IMR-90 (cell line): ENCODE data around the gene NF1. TPM values are rescaled to one million over a fixed set of nuclear protein-coding genes. Genes with fewer than 3 reads are reported as not detected.

Experiments used
- ATAC-seq: fragments of 200-7000 bp; cut with Tn5 transposase; 2 replicates; pipeline ENCODE4 v1.9.1; 2020; ENCODE audit warnings: low read depth, mild to moderate bottlenecking, moderate library complexity
- BruUV-seq: library from RNA; stranded (reverse); fragments of 400-500 nt; replicated peaks from 2 replicates; lab custom pipeline; 2021; lab: Mats Ljungman, UMichigan
- CTCF ChIA-PET: fragments of 300-600 bp; formaldehyde crosslinking; extraction: SDS; loops from one replicate; lab custom pipeline; 2021; ENCODE audit warnings: antibody characterized with exemption; lab: Yijun Ruan, JAX
- POLR2A ChIA-PET: fragments of 300-600 bp; sonication (Branson Sonifier 250); formaldehyde crosslinking; loops from one replicate; lab custom pipeline; 2022; ENCODE audit warnings: antibody characterized with exemption; ENCODE audit not compliant: unreplicated experiment; lab: Charles Lee
- DNase-seq: peaks from one replicate; pipeline ENCODE4 v3.0.0; 2013
- H2AFZ ChIP-seq: replicated peaks from 2 replicates; pipeline ENCODE3; 2013; ENCODE audit warnings: low read length, mild to moderate bottlenecking; ENCODE audit not compliant: poor library complexity
- H2AK5ac ChIP-seq: 2 replicates; pipeline ENCODE4 v1.6.1; 2013; ENCODE audit warnings: low read depth, low read length, inconsistent platforms
- H2AK9ac ChIP-seq: replicated peaks from 2 replicates; pipeline ENCODE3; 2013; ENCODE audit warnings: mild to moderate bottlenecking, low read depth, low read length, moderate library complexity; ENCODE audit not compliant: poor library complexity
- H2BK120ac ChIP-seq: 2 replicates; pipeline ENCODE4 v1.6.1; 2013; ENCODE audit warnings: low read depth, low read length, inconsistent platforms
- H2BK15ac ChIP-seq: 3 replicates; pipeline ENCODE4 v1.6.1; 2013; ENCODE audit warnings: low read depth, low read length, inconsistent platforms
- H2BK20ac ChIP-seq: 2 replicates; pipeline ENCODE4 v1.6.1; 2013; ENCODE audit warnings: low read depth, mild to moderate bottlenecking, inconsistent platforms, low read length, moderate library complexity
- H2BK5ac ChIP-seq: 2 replicates; pipeline ENCODE4 v1.6.1; 2013; ENCODE audit warnings: mild to moderate bottlenecking, low read depth, low read length, inconsistent platforms; ENCODE audit not compliant: poor library complexity, severe bottlenecking
- H3K14ac ChIP-seq: replicated peaks from 2 replicates; pipeline ENCODE4 v1.6.1; 2013; ENCODE audit warnings: low read depth, low read length, inconsistent platforms
- H3K18ac ChIP-seq: 2 replicates; pipeline ENCODE4 v1.6.1; 2013; ENCODE audit warnings: low read depth, low read length, control low read depth
- H3K23ac ChIP-seq: 2 replicates; pipeline ENCODE4 v1.6.1; 2013; ENCODE audit warnings: low read depth, low read length, inconsistent platforms
- H3K27ac ChIP-seq: 2 replicates; pipeline ENCODE4 v1.5.1; 2013; ENCODE audit warnings: mild to moderate bottlenecking, control low read depth, low read length; ENCODE audit not compliant: insufficient read depth
- H3K27me3 ChIP-seq: 2 replicates; pipeline ENCODE4 v1.6.1; 2013; ENCODE audit warnings: low read length; ENCODE audit not compliant: control insufficient read depth, insufficient read depth
- H3K36me3 ChIP-seq: 2 replicates; pipeline ENCODE4 v1.6.1; 2013; ENCODE audit warnings: low read length, mixed read lengths; ENCODE audit not compliant: control insufficient read depth, insufficient read depth
- H3K4ac ChIP-seq: 2 replicates; pipeline ENCODE4 v1.6.1; 2013; ENCODE audit warnings: low read depth, low read length, inconsistent platforms
- H3K4me1 ChIP-seq: 2 replicates; pipeline ENCODE4 v1.6.1; 2013; ENCODE audit warnings: low read length, mixed read lengths; ENCODE audit not compliant: control insufficient read depth, insufficient read depth
- H3K4me2 ChIP-seq: 2 replicates; pipeline ENCODE4 v1.6.1; 2013; ENCODE audit warnings: low read depth, mild to moderate bottlenecking, control low read depth, low read length, moderate library complexity
- H3K4me3 ChIP-seq: 2 replicates; pipeline ENCODE4 v1.5.1; 2013; ENCODE audit warnings: low read depth, mild to moderate bottlenecking, control low read depth, low read length, moderate library complexity; ENCODE audit not compliant: insufficient read depth
- H3K56ac ChIP-seq: 2 replicates; pipeline ENCODE4 v1.6.1; 2013; ENCODE audit warnings: low read length, inconsistent platforms; ENCODE audit not compliant: insufficient read depth; ENCODE audit errors: extremely low read depth
- H3K79me1 ChIP-seq, 2 experiments: 2 replicates each; pipeline ENCODE4 v1.6.1; 2013; ENCODE audit warnings: low read length in 2 of 2, inconsistent platforms in 1 of 2, low read depth in 1 of 2
- H3K9ac ChIP-seq: 2 replicates; pipeline ENCODE4 v1.6.1; 2013; ENCODE audit warnings: low read depth, low read length, control low read depth
- H3K9me1 ChIP-seq: 2 replicates; pipeline ENCODE4 v1.6.1; 2013; ENCODE audit warnings: low read length, inconsistent platforms; ENCODE audit not compliant: insufficient read depth
- H3K9me3 ChIP-seq: 2 replicates; pipeline ENCODE4 v1.6.1; 2013; ENCODE audit warnings: low read length; ENCODE audit not compliant: control insufficient read depth, insufficient read depth
- H4K20me1 ChIP-seq: 2 replicates; pipeline ENCODE4 v1.6.1; 2013; ENCODE audit warnings: low read length, inconsistent platforms; ENCODE audit not compliant: insufficient read depth
- H4K5ac ChIP-seq: 2 replicates; pipeline ENCODE4 v1.6.1; 2013; ENCODE audit warnings: mild to moderate bottlenecking, low read depth, low read length, control low read depth
- H4K8ac ChIP-seq, 2 experiments: 2 replicates each; pipeline ENCODE4 v1.6.1; 2013; ENCODE audit warnings: low read depth in 2 of 2, low read length in 2 of 2, control low read depth in 1 of 2, inconsistent platforms in 1 of 2
- H4K91ac ChIP-seq: 2 replicates; pipeline ENCODE4 v1.6.1; 2013; ENCODE audit warnings: low read depth, low read length, inconsistent platforms; ENCODE audit not compliant: insufficient read depth
- BHLHE40 ChIP-seq: fragments of 150-350 bp; IDR thresholded peaks from 2 replicates; pipeline ENCODE4 v1.6.1; 2016; ENCODE audit warnings: mild to moderate bottlenecking, low read depth, low read length
- MAFK ChIP-seq: IDR thresholded peaks from 2 replicates; pipeline ENCODE4 v1.6.1; 2012; ENCODE audit warnings: low read depth, low read length, improper control_type of control experiment
- WGBS, 2 experiments: methylation state at CpG; one replicate each; pipeline versions ENCODE4 v1.1.5 to v1.1.7; 2013; ENCODE audit warnings: missing lambda C conversion rate in 2 of 2; ENCODE audit not compliant: insufficient read length in 1 of 2; ENCODE audit errors: extremely low coverage in 2 of 2; 5-methylcytosine and 5-hydroxymethylcytosine counted together
- dilution Hi-C: fragments of 300-500 bp; cut with HindIII; formaldehyde crosslinking; loops from one replicate; pipeline ENCODE4 v1.14.3; 2018; ENCODE audit warnings: low sequenced_read_pairs; ENCODE audit not compliant: unreplicated experiment
- in situ Hi-C: fragments of 300-500 bp; cut with MboI; formaldehyde crosslinking; loops from 3 replicates; pipeline ENCODE4 v1.14.3; 2019; ENCODE audit warnings: low sequenced_read_pairs, inconsistent platforms, mixed read lengths
- intact Hi-C: fragments of 100-400 bp; cut with micrococcal nuclease; formaldehyde crosslinking; loops from 2 replicates; pipeline ENCODE4 v1.10.0; 2022
- polyA plus RNA-seq, 3 experiments: library from polyadenylated mRNA; depleted of rRNA; stranded (reverse); fragments of >200 nt; gene quantifications; 2 replicates each; pipeline ENCODE4 v1.2.3, GENCODE V29; 2012; ENCODE audit warnings: low replicate concordance in 1 of 3
- total RNA-seq: library from RNA; depleted of rRNA; stranded (reverse); fragments of >200 nt; gene quantifications from 2 replicates; pipeline ENCODE4 v1.2.3, GENCODE V29; 2012

NF1 gene
- total and polyA plus RNA-seq, 2 of the 4 experiments (the other 2 are of a cell fraction) = 17.9 to 48.6 TPM

DNA sequence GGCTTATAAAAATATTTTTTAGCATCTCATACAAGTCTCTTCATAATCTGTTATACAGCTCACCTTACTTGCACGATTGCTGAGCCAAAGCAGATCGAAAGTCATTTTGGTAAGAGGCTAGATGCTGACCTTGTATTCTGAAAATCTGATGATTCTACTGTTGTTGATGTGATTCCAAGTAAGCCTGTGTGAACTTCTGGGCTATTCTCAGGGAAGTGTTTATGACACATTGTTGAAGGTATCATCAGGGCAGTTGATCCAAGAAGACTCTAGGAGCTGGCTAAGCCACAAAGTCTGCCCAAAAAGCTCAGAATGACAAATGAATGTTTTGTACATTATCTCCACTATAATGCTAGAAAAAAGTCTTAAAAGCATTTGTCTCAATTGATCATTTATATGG, 186.3 kb downstream of the NF1 start:
- intact Hi-C loops = no loop called here
- WGBS, 2 experiments = no CpG with 5 or more reads among the region's 2 CpGs
- H3K27ac ChIP-seq = no peak overlapping the region

More for the DNA sequence above, 186.3 kb downstream of the NF1 start:
- H3K18ac ChIP-seq = no peak overlapping the region
- H4K5ac ChIP-seq = no peak overlapping the region
- H2BK5ac ChIP-seq = no peak overlapping the region
- TF ChIP-seq MAFK (no peak), BHLHE40 (no peak)
- H2BK20ac ChIP-seq = no peak overlapping the region
- no peaks in the 10 kb centered on the region for H3K9me3 ChIP-seq
- no peak for ATAC-seq
- H3K23ac ChIP-seq = no peak overlapping the region
- H3K4me1 ChIP-seq = no peaks in the 10 kb centered on the region
- DNase-seq = no peak
- no peak overlapping the region for H3K4me3 ChIP-seq
- H4K91ac ChIP-seq = no peak overlapping the region
- H3K4me2 ChIP-seq = no peak overlapping the region
- H3K27me3 ChIP-seq = no peaks in the 10 kb centered on the region
- ChIA-PET CTCF (no interaction called here), POLR2A (no interaction called here)
- H3K4ac ChIP-seq = no peak overlapping the region
- no peak overlapping the region for H3K14ac ChIP-seq
- no peak overlapping the region for H2AFZ ChIP-seq
- H4K20me1 ChIP-seq = no peaks in the 10 kb centered on the region
- no peak overlapping the region for H3K9ac ChIP-seq
- dilution Hi-C loops = no loop called here
- peaks cover 12% of the 10 kb centered on the region for H3K36me3 ChIP-seq
- in situ Hi-C loops = no loop called here
- no peak overlapping the region for H3K56ac ChIP-seq
- H2AK9ac ChIP-seq = no peak overlapping the region
- H3K79me1 ChIP-seq = peaks cover 7 to 34% of the 10 kb centered on the region in 2 experiments; a peak in 3 of 4 replicates
- peaks cover 13% of the 10 kb centered on the region; the same call in 1 of the 2 replicates for H3K9me1 ChIP-seq
- H2BK120ac ChIP-seq = no peak overlapping the region
- no peak overlapping the region for H2AK5ac ChIP-seq
- no TSS peak for BruUV-seq
- H4K8ac ChIP-seq = no peak overlapping the region
- H2BK15ac ChIP-seq = no peak overlapping the region
